NB4 (cell line): Measurements from ENCODE around the gene IL17RC.

Experiments used
- MYC ChIP-seq: IDR thresholded peaks from 2 replicates; pipeline ENCODE4 v1.6.1; 2011; ENCODE audit warnings: low read depth, low read length
- POLR2A ChIP-seq: IDR thresholded peaks from 2 replicates; pipeline ENCODE4 v1.6.1; 2011; ENCODE audit warnings: mild to moderate bottlenecking; ENCODE audit not compliant: insufficient read length; ENCODE audit errors: extremely low read depth
- TF ChIP-seq, protein P1 (sequence below): IDR thresholded peaks from one replicate; pipeline ENCODE4 v1.5.1; 2012; ENCODE audit warnings: low read depth, low read length

DNA sequence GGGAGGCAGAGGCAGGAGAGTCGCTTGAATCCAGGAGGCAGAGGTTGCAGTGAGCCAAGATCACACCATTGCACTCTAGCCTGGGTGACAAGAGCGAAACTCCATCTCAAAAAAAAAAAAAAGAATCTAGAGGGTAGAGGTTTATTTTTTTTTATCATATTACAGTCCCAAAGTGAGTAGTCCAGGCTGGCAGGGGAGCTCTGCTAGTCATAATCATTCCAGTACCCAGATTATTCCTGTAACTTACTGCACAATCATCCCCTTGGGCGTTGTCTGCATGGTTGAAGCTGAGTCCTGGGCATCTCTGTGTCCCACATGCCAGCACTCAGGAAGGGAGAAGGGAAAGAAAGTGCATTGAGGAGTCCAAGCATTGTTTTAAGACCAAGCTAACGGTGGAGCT, 25.3 kb downstream of the IL17RC start:
- TF ChIP-seq, protein P1, sequence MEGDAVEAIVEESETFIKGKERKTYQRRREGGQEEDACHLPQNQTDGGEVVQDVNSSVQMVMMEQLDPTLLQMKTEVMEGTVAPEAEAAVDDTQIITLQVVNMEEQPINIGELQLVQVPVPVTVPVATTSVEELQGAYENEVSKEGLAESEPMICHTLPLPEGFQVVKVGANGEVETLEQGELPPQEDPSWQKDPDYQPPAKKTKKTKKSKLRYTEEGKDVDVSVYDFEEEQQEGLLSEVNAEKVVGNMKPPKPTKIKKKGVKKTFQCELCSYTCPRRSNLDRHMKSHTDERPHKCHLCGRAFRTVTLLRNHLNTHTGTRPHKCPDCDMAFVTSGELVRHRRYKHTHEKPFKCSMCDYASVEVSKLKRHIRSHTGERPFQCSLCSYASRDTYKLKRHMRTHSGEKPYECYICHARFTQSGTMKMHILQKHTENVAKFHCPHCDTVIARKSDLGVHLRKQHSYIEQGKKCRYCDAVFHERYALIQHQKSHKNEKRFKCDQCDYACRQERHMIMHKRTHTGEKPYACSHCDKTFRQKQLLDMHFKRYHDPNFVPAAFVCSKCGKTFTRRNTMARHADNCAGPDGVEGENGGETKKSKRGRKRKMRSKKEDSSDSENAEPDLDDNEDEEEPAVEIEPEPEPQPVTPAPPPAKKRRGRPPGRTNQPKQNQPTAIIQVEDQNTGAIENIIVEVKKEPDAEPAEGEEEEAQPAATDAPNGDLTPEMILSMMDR = no peak
- TF ChIP-seq POLR2A (no peak), MYC (no peak)
